GM21360 (cell line): ENCODE results near the gene TCP1.
"Not testable (repeated sequence)": the region's sequence is repeated elsewhere in the genome, so short reads cannot be mapped to it uniquely, and the experiment has no call there.

ENCODE experiments used
- ATAC-seq: cut with Tn5 transposase; IDR thresholded peaks from one replicate; pipeline ENCODE4 v1.9.1; 2021; ENCODE audit warnings: mild to moderate bottlenecking, moderate library complexity; ENCODE audit not compliant: unreplicated experiment

The TCP1 gene

GRCh38 chr6:159817951-159818739, 28.7 kb upstream of the TCP1 start:
- ATAC-seq: no peak

DNA sequence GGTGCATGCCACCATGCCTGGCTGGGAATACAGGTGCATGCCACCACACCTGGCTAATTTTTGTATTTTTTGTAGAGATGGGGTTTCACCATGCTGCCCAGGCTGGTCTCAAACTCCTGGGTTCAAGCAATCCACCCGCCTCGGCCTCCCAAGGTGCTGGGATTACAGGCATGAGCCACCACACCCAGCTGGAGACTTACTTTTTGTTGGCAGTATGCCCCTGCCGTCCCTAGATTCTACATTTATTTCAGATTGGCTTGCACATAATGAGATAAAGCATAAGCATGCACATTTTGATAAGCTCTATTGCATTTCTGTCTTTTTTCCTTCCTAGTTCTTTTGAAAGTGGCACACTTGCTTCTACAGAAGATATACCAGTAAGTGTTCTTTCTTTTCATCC, 27.4 kb upstream of the TCP1 start:
- ATAC-seq: not testable (repeated sequence)

- ATAC-seq: no peak
Observed at GRCh38 chr6:159815410-159815809, 26.0 kb upstream of the TCP1 start.

DNA sequence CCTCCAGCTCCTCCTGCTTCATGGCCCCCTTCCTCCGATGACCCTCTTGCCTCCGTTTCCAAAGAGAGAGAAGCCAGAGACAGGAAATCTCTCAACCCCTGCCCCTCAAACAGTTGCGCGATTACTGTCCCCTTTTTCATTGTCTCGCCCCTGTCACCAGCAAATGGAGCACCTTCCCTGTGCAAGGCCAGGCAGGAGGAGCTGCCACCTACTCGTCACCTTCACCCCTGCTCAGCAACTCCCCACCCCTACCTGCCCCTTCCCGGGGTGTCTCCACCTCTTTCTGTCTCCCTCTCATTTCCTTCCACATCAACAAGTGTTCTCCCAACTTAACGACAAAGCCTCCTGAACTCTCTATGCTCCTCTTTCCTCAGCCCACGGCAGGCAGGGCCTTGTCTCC, 24.4 kb upstream of the TCP1 start:
- no peak for ATAC-seq

- no peak for ATAC-seq
Observed at GRCh38 chr6:159809149-159809548, 19.7 kb upstream of the TCP1 start.

DNA sequence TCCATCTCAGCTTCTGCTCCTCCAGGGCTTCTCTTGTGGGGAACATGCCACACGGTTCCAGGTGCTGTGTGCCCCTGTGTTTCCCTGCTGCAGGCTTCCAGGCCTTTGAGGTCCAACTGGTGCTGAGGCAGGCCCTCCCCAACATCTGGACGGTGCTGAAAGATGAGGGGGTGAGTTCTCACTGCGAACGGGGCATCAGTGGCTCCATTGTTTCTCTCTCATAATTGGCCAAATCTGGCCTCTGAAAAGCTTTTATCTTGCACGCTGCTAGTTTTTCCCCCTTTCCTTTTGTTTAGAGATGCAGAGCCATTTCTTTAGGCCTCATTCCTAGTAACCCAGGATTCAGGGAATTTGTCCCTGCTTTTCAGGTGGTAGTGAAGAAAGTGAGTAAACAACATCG, 19.2 kb upstream of the TCP1 start:
- no peak for ATAC-seq

- ATAC-seq: no peak
Observed at GRCh38 chr6:159807150-159807858, 17.9 kb upstream of the TCP1 start.

GRCh38 chr6:159806021-159806458, 16.6 kb upstream of the TCP1 start:
- ATAC-seq: no peak

- ATAC-seq: no peak
Observed at GRCh38 chr6:159805440-159806020, 16.1 kb upstream of the TCP1 start.

GRCh38 chr6:159804504-159804903, 15.1 kb upstream of the TCP1 start:
- ATAC-seq: no peak

GRCh38 chr6:159801935-159802334, 12.5 kb upstream of the TCP1 start:
- no peak for ATAC-seq

GRCh38 chr6:159800141-159800865, 10.9 kb upstream of the TCP1 start, which contains the start of gene PNLDC1:
TSS of gene PNLDC1 (plus strand) at chr6:159800276. CDS start at chr6:159800308, 32 bp downstream.
- ATAC-seq: no peak

DNA sequence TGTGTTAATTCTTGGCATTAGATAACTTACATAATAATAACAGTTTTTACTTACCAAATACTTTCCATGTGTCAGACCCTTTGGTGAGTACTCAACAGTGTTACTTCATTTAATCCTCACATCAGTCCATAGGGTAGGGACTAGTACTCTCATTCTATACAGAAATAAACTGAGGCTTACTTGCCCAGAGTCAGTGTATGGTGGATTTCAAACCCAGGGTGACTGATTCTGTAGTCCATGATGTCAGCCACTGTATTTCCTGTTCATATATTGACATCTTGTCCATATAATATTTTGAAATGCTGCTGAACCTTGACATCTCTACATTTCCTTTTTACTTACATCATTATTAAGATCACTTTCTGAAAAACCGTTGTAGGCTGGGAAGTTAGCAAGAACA, 8.2 kb upstream of the TCP1 start:
- no peak for ATAC-seq

- ATAC-seq: not testable (repeated sequence)
Observed at GRCh38 chr6:159794976-159795375, 5.6 kb upstream of the TCP1 start.

DNA sequence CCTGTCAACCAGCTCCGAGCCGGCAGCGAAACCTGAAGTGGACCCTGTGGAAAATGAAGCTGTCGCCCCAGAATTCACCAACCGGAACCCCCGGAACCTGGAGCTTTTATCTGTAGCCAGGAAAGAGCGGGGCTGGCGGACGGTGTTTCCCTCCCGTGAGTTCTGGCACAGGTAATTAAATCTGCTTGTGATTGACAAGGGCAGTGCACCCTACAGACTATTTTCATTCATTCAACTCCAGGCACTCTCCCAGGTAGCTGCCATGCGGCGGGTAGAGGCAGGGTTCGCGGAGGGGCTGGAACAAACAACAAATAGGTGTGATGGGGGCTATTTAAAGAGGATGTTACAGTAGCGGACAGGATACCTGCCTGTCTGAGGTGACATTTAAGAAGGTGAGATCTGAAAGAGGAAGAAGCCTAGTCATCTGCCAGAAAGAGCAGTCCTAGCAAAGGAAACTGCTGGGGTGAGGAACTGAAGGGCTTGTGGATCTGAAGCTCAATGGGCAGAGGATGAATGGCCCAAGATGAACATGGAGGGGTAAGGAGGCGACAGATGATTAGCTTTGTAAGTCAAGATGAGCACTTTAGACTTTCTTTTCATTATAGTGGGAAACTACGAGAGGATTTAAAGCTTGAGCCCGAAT, 1.7 kb upstream of the TCP1 start:
- ATAC-seq: no peak

GRCh38 chr6:159790149-159790955, 950 bp upstream of the TCP1 start, which contains the start of gene MRPL18:
TSS of gene MRPL18 (plus strand) at chr6:159790467. CDS start at chr6:159790588, 121 bp downstream.
- ATAC-seq: peak; percentile 76

GRCh38 chr6:159788753-159789376, 537 bp downstream of the TCP1 start:
- peak; percentile 1 for ATAC-seq

GRCh38 chr6:159788276-159788675, 1.1 kb downstream of the TCP1 start:
- ATAC-seq: no peak

DNA sequence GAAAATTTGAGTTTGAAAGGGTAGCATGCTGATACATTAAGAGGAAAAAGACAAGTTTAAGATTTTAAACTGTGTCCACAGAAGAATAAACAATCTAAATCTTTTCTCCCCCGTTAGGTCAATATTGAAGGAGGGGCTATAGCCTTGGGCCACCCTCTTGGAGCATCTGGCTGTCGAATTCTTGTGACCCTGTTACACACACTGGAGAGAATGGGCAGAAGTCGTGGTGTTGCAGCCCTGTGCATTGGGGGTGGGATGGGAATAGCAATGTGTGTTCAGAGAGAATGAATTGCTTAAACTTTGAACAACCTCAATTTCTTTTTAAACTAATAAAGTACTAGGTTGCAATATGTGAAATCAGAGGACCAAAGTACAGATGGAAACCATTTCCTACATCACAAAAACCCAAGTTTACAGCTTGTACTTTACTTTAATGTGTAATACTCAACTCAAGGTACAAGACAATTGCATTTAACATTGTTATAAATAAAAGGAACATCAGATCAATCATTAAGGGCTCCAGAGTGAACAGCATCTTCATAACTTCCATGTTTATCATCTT, 10.8 kb downstream of the TCP1 start:
- no peak for ATAC-seq
